SK-N-SH (cell line): Measurements from ENCODE around the gene GRHL3. TPM values are rescaled to one million over a fixed set of nuclear protein-coding genes. Genes with fewer than 3 reads are reported as not detected.

Experiments used
- CTCF ChIA-PET: fragments of 300-600, 350-600 bp; formaldehyde crosslinking; extraction: SDS; loops from one replicate; lab custom pipeline; 2021; lab: Yijun Ruan, JAX
- POLR2A ChIA-PET: fragments of 350-600 bp; sonication (Branson Sonifier 250); formaldehyde crosslinking; extraction: SDS; loops from one replicate; lab custom pipeline; 2020; ENCODE audit warnings: antibody characterized with exemption, inconsistent platforms; lab: Yijun Ruan, JAX
- DNase-seq: peaks from one replicate; pipeline ENCODE4 v3.0.0; 2012
- H2AFZ ChIP-seq: fragments of 200-600 bp; sonication (generic); 2 replicates; pipeline ENCODE4 v1.8.1; 2016; ENCODE audit warnings: antibody characterized with exemption, mild to moderate bottlenecking, low read depth
- H3F3A ChIP-seq: fragments of 200-600 bp; sonication (generic); replicated peaks from 2 replicates; pipeline ENCODE3; 2016; ENCODE audit warnings: antibody characterized with exemption, mild to moderate bottlenecking; ENCODE audit not compliant: insufficient read depth
- H3K27ac ChIP-seq, 2 experiments: fragments of 200-500 bp in 1 of 2; fragments of 200-600 bp in 1 of 2; sonication (Bioruptor generic) in 1 of 2; sonication (generic), shearing (Covaris generic) in 1 of 2; 2 replicates each; pipeline versions ENCODE4 v1.5.1 to v1.6.1; 2014 to 2016; ENCODE audit warnings: low read depth in 2 of 2, inconsistent platforms in 1 of 2, low read length in 1 of 2, mild to moderate bottlenecking in 1 of 2, mixed read lengths in 1 of 2
- H3K27me3 ChIP-seq: fragments of 200-600 bp; sonication (generic), shearing (Covaris generic); 2 replicates; pipeline ENCODE4 v1.6.1; 2016; ENCODE audit warnings: mixed run types; ENCODE audit not compliant: insufficient read depth
- H3K36me3 ChIP-seq, 2 experiments: fragments of 200-500 bp in 1 of 2; fragments of 200-600 bp in 1 of 2; sonication (Bioruptor generic) in 1 of 2; sonication (generic) in 1 of 2; replicated peaks in 1 of 2; 2 replicates each; pipeline versions ENCODE3 to v1.5.1; 2014 to 2016; ENCODE audit warnings: low read length in 1 of 2, mild to moderate bottlenecking in 1 of 2; ENCODE audit not compliant: insufficient read depth in 2 of 2, control insufficient read depth in 1 of 2
- H3K4me1 ChIP-seq, 2 experiments: fragments of 200-500 bp in 1 of 2; fragments of 200-600 bp in 1 of 2; sonication (Bioruptor generic) in 1 of 2; sonication (generic), shearing (Covaris generic) in 1 of 2; 2 replicates each; pipeline versions ENCODE4 v1.5.1 to v1.6.1; 2014 to 2016; ENCODE audit warnings: low read depth in 1 of 2, low read length in 1 of 2, mixed run types in 1 of 2; ENCODE audit not compliant: insufficient read depth in 2 of 2, control insufficient read depth in 1 of 2
- H3K4me2 ChIP-seq: fragments of 200-600 bp; sonication (generic), shearing (Covaris generic); 2 replicates; pipeline ENCODE4 v1.6.1; 2017; ENCODE audit warnings: mixed run types
- H3K4me3 ChIP-seq, 2 experiments: fragments of 200-500 bp in 1 of 2; fragments of 200-600 bp in 1 of 2; sonication (Bioruptor generic) in 1 of 2; sonication (generic), shearing (Covaris generic) in 1 of 2; 2 replicates each; pipeline versions ENCODE4 v1.5.1 to v1.8.1; 2014 to 2016; ENCODE audit warnings: low read depth in 2 of 2, inconsistent platforms in 1 of 2, low read length in 1 of 2, mild to moderate bottlenecking in 1 of 2, mixed read lengths in 1 of 2, moderate library complexity in 1 of 2
- H3K79me2 ChIP-seq: fragments of 200-600 bp; sonication (generic); 2 replicates; pipeline ENCODE4 v1.8.1; 2017; ENCODE audit warnings: mild to moderate bottlenecking; ENCODE audit not compliant: insufficient read depth
- H3K9ac ChIP-seq: fragments of 200-600 bp; sonication (generic); 2 replicates; pipeline ENCODE4 v1.6.1; 2017; ENCODE audit warnings: mixed run types
- H3K9me2 ChIP-seq: fragments of 200-600 bp; sonication (generic); 2 replicates; pipeline ENCODE4 v1.6.1; 2017; ENCODE audit warnings: mixed run types
- H3K9me3 ChIP-seq: fragments of 200-600 bp; sonication (generic); 2 replicates; pipeline ENCODE4 v1.6.1; 2017; ENCODE audit warnings: mixed run types, mild to moderate bottlenecking, moderate library complexity
- H4K20me1 ChIP-seq: fragments of 200-600 bp; sonication (generic); 2 replicates; pipeline ENCODE4 v1.6.1; 2017; ENCODE audit warnings: mild to moderate bottlenecking, mixed run types; ENCODE audit not compliant: insufficient read depth
- EZH2phosphoT487 ChIP-seq: fragments of 200-600 bp; sonication (generic); IDR thresholded peaks from 2 replicates; pipeline ENCODE4 v1.6.1; 2017; ENCODE audit warnings: low read depth, mixed run types, mild to moderate bottlenecking, antibody characterized with exemption, moderate library complexity, borderline replicate concordance
- FOSL2 ChIP-seq: IDR thresholded peaks from 2 replicates; pipeline ENCODE4 v1.4.0; 2012; ENCODE audit warnings: low read depth, mild to moderate bottlenecking, moderate library complexity, borderline replicate concordance
- FOXM1 ChIP-seq: IDR thresholded peaks from 2 replicates; pipeline ENCODE4 v1.4.0; 2012; ENCODE audit warnings: low read depth, mild to moderate bottlenecking
- GATA2 ChIP-seq: sonication (generic); formaldehyde crosslinking; IDR thresholded peaks from 2 replicates; pipeline ENCODE4 v1.5.0; 2020; ENCODE audit warnings: mild to moderate bottlenecking, missing genetic modification reagents
- JUND ChIP-seq: IDR thresholded peaks from 2 replicates; pipeline ENCODE4 v1.4.0; 2012
- MEF2A ChIP-seq: IDR thresholded peaks from 2 replicates; pipeline ENCODE4 v1.4.0; 2012; ENCODE audit warnings: low read depth, borderline replicate concordance
- MXI1 ChIP-seq: IDR thresholded peaks from 2 replicates; pipeline ENCODE4 v1.6.1; 2012; ENCODE audit warnings: mild to moderate bottlenecking, low read depth, low read length, improper control_type of control experiment
- NFIC ChIP-seq: IDR thresholded peaks from 2 replicates; pipeline ENCODE4 v1.4.0; 2012; ENCODE audit warnings: borderline replicate concordance
- PBX3 ChIP-seq: IDR thresholded peaks from 2 replicates; pipeline ENCODE4; 2012
- POLR2AphosphoS5 ChIP-seq: IDR thresholded peaks from 2 replicates; pipeline ENCODE4 v1.6.1; 2012; ENCODE audit warnings: low read depth, low read length
- RAD21 ChIP-seq: IDR thresholded peaks from 2 replicates; pipeline ENCODE4 v1.6.1; 2012; ENCODE audit warnings: mild to moderate bottlenecking, low read length
- RXRA ChIP-seq: IDR thresholded peaks from 2 replicates; pipeline ENCODE4 v1.4.0; 2012; ENCODE audit warnings: low read depth, mild to moderate bottlenecking, borderline replicate concordance
- SMC3 ChIP-seq: IDR thresholded peaks from 2 replicates; pipeline ENCODE4 v1.6.1; 2012; ENCODE audit warnings: low read depth, low read length, improper control_type of control experiment
- TAF1 ChIP-seq: IDR thresholded peaks from 2 replicates; pipeline ENCODE4 v1.6.1; 2012; ENCODE audit warnings: low read depth, mild to moderate bottlenecking, low read length, moderate library complexity, borderline replicate concordance
- TCF12 ChIP-seq: IDR thresholded peaks from 2 replicates; pipeline ENCODE4 v1.4.0; 2012
- USF1 ChIP-seq: IDR thresholded peaks from 2 replicates; pipeline ENCODE4 v1.4.0; 2012; ENCODE audit warnings: low read depth, borderline replicate concordance
- YY1 ChIP-seq: IDR thresholded peaks from 2 replicates; pipeline ENCODE4 v1.4.0; 2012; ENCODE audit warnings: low read depth, mild to moderate bottlenecking
- WGBS: methylation state at CpG from one replicate; pipeline ENCODE4 v1.1.6; 2017; ENCODE audit warnings: low lambda C conversion rate; 5-methylcytosine and 5-hydroxymethylcytosine counted together
- polyA plus RNA-seq, 3 experiments: library from polyadenylated mRNA; depleted of rRNA; stranded (reverse); fragments of >200 nt; gene quantifications; 2 replicates each; pipeline ENCODE4 v1.2.3, GENCODE V29; 2012
- TF ChIP-seq, protein P1 (sequence below): fragments of 200-600 bp; sonication (generic); IDR thresholded peaks from 2 replicates; pipeline ENCODE4 v1.6.1; 2017; ENCODE audit warnings: antibody characterized with exemption, mild to moderate bottlenecking, moderate library complexity
- TF ChIP-seq, protein P2 (sequence below): fragments of 150-350 bp; IDR thresholded peaks from 2 replicates; pipeline ENCODE4 v1.6.1; 2017; ENCODE audit warnings: antibody characterized with exemption, low read length, low read depth, borderline replicate concordance
- TF ChIP-seq, protein P3 (sequence below): IDR thresholded peaks from 2 replicates; pipeline ENCODE4 v1.4.0; 2012; ENCODE audit warnings: low read depth, borderline replicate concordance

The GRHL3 gene
- polyA plus RNA-seq, 1 of the 3 experiments (the other 2 are of a cell fraction), result 0.05 TPM

GRCh38 chr1:24369801-24370200 is 50.6 kb downstream of the GRHL3 start (continued):
- TF ChIP-seq, protein P1, sequence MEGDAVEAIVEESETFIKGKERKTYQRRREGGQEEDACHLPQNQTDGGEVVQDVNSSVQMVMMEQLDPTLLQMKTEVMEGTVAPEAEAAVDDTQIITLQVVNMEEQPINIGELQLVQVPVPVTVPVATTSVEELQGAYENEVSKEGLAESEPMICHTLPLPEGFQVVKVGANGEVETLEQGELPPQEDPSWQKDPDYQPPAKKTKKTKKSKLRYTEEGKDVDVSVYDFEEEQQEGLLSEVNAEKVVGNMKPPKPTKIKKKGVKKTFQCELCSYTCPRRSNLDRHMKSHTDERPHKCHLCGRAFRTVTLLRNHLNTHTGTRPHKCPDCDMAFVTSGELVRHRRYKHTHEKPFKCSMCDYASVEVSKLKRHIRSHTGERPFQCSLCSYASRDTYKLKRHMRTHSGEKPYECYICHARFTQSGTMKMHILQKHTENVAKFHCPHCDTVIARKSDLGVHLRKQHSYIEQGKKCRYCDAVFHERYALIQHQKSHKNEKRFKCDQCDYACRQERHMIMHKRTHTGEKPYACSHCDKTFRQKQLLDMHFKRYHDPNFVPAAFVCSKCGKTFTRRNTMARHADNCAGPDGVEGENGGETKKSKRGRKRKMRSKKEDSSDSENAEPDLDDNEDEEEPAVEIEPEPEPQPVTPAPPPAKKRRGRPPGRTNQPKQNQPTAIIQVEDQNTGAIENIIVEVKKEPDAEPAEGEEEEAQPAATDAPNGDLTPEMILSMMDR, result no peak
- TF ChIP-seq NFIC, result no peak
- TF ChIP-seq, protein P2, sequence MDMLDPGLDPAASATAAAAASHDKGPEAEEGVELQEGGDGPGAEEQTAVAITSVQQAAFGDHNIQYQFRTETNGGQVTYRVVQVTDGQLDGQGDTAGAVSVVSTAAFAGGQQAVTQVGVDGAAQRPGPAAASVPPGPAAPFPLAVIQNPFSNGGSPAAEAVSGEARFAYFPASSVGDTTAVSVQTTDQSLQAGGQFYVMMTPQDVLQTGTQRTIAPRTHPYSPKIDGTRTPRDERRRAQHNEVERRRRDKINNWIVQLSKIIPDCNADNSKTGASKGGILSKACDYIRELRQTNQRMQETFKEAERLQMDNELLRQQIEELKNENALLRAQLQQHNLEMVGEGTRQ, result no peak
- no peak for TF ChIP-seq FOXM1
- no peak for TF ChIP-seq RXRA
- TF ChIP-seq RAD21, result no peak
- TF ChIP-seq, all 33 proteins: peak for 0

DNA sequence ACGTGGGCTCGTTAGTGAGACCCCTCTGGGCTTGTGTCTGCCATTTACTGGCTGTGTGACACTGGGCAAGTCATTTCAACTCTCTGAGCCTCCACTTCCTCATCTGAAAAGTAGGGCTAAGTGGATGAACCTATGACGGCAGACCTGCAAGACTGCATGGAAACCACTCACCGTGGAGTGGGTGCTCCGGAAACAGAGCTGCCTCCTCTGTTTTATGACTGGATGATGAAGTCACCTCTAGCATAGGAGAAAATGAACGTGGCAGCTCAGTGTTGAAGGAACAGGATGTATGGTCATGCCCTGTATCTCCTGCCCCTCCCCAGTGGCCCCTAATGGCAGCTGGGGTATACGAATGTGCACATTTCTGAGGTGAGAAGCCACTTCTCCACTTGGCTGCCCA is 53.9 kb downstream of the GRHL3 start:
- ChIA-PET CTCF (interaction anchor here (1.1 to 2.9 kb wide), 6 partner anchors 10 to 212 kb away, joined by 3 to 14 read pairs (median 5); no protein-coding TSS in a partner anchor), POLR2A (no interaction called here)
- 83% methylated on average over 7 of the region's 7 CpGs for WGBS

More for the DNA sequence above, 53.9 kb downstream of the GRHL3 start:
- TF ChIP-seq PBX3 (no peak), JUND (no peak), EZH2phosphoT487 (no peak), SMC3 (no peak), FOXM1 (no peak), YY1 (no peak), USF1 (no peak), TAF1 (no peak), MXI1 (no peak), TCF12 (no peak), RXRA (no peak), POLR2AphosphoS5 (no peak), MEF2A (no peak), FOSL2 (no peak), GATA2 (CRISPR knock-in tag) (no peak)
- TF ChIP-seq, protein P1, result no peak
- TF ChIP-seq, protein P3, sequence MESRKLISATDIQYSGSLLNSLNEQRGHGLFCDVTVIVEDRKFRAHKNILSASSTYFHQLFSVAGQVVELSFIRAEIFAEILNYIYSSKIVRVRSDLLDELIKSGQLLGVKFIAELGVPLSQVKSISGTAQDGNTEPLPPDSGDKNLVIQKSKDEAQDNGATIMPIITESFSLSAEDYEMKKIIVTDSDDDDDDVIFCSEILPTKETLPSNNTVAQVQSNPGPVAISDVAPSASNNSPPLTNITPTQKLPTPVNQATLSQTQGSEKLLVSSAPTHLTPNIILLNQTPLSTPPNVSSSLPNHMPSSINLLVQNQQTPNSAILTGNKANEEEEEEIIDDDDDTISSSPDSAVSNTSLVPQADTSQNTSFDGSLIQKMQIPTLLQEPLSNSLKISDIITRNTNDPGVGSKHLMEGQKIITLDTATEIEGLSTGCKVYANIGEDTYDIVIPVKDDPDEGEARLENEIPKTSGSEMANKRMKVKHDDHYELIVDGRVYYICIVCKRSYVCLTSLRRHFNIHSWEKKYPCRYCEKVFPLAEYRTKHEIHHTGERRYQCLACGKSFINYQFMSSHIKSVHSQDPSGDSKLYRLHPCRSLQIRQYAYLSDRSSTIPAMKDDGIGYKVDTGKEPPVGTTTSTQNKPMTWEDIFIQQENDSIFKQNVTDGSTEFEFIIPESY, result no peak
- Histone ChIP-seq H3K4me1 (no peaks in the 10 kb centered on the region), H3K27ac (no peak overlapping the region), H3K9ac (no peak overlapping the region), H3K4me2 (no peak overlapping the region), H3F3A (no peaks in the 10 kb centered on the region), H3K27me3 (no peaks in the 10 kb centered on the region), H3K9me2 (no peaks in the 10 kb centered on the region), H3K4me3 (no peak overlapping the region), H3K36me3 (peaks cover 0 to 2% of the 10 kb centered on the region in 2 experiments), H3K9me3 (no peaks in the 10 kb centered on the region), H4K20me1 (no peaks in the 10 kb centered on the region), H2AFZ (no peak overlapping the region), H3K79me2 (no peaks in the 10 kb centered on the region)
- no peak for DNase-seq
